ENCODE data around the gene GARNL3.

GARNL3 gene

GRCh38 chr9:127396253-127396807 is 131.8 kb downstream of the GARNL3 start:
- no peak for TF ChIP-seq JUND (IDR thresholded peaks at IDR 0.05; ENCODE audit: low read depth)
- in situ Hi-C loops (cut with HindIII; ENCODE audit: low pct_unique_long_range_greater_than_20kb, low sequenced_read_pairs): no loop called here
- no peak for DNase-seq (ENCODE audit: low read depth in 1 of 2, low spot score in 1 of 2)

- TF ChIP-seq JUND (IDR thresholded peaks at IDR 0.05; ENCODE audit: low read depth): no peak
- peak; percentile 94 to 100 for DNase-seq (ENCODE audit: low read depth in 1 of 2, low spot score in 1 of 2)
- in situ Hi-C loops (cut with HindIII; ENCODE audit: low pct_unique_long_range_greater_than_20kb, low sequenced_read_pairs): no loop called here
These were observed 132.5 kb downstream of the GARNL3 start, which contains the start of gene SLC2A8 for GRCh38 chr9:127396808-127397645. Gene SLC2A8 (plus strand): TSS chr9:127397169. CDS start chr9:127397231, 62 bp downstream.

GRCh38 chr9:127397646-127398274 is 133.2 kb downstream of the GARNL3 start:
- TF ChIP-seq JUND (IDR thresholded peaks at IDR 0.05; ENCODE audit: low read depth): no peak
- DNase-seq (ENCODE audit: low read depth in 1 of 2, low spot score in 1 of 2): peak in 1 of 2 experiments; percentile 43
- in situ Hi-C loops (cut with HindIII; ENCODE audit: low pct_unique_long_range_greater_than_20kb, low sequenced_read_pairs): no loop called here

- no peak for TF ChIP-seq JUND (IDR thresholded peaks at IDR 0.05; ENCODE audit: low read depth)
- in situ Hi-C loops (cut with HindIII; ENCODE audit: low pct_unique_long_range_greater_than_20kb, low sequenced_read_pairs): no loop called here
- DNase-seq (ENCODE audit: low read depth in 1 of 2, low spot score in 1 of 2): no peak
These were observed 133.7 kb downstream of the GARNL3 start for GRCh38 chr9:127398275-127398647.

- no peak for TF ChIP-seq JUND (IDR thresholded peaks at IDR 0.05; ENCODE audit: low read depth)
- in situ Hi-C loops (cut with HindIII; ENCODE audit: low pct_unique_long_range_greater_than_20kb, low sequenced_read_pairs): no loop called here
- no peak for DNase-seq (ENCODE audit: low read depth in 1 of 2, low spot score in 1 of 2)
These were observed 134.3 kb downstream of the GARNL3 start for GRCh38 chr9:127398715-127399400.

GRCh38 chr9:127399736-127400269 is 135.2 kb downstream of the GARNL3 start:
- DNase-seq (ENCODE audit: low read depth in 1 of 2, low spot score in 1 of 2): no peak
- in situ Hi-C loops (cut with HindIII; ENCODE audit: low pct_unique_long_range_greater_than_20kb, low sequenced_read_pairs): no loop called here
- no peak for TF ChIP-seq JUND (IDR thresholded peaks at IDR 0.05; ENCODE audit: low read depth)

- in situ Hi-C loops (cut with HindIII; ENCODE audit: low pct_unique_long_range_greater_than_20kb, low sequenced_read_pairs): no loop called here
- TF ChIP-seq JUND (IDR thresholded peaks at IDR 0.05; ENCODE audit: low read depth): no peak
- DNase-seq (ENCODE audit: low read depth in 1 of 2, low spot score in 1 of 2): no peak
These were observed 138.0 kb downstream of the GARNL3 start for GRCh38 chr9:127402401-127403090.

GRCh38 chr9:127403507-127404192 is 139.1 kb downstream of the GARNL3 start:
- DNase-seq (ENCODE audit: low read depth in 1 of 2, low spot score in 1 of 2): no peak
- no peak for TF ChIP-seq JUND (IDR thresholded peaks at IDR 0.05; ENCODE audit: low read depth)
- in situ Hi-C loops (cut with HindIII; ENCODE audit: low pct_unique_long_range_greater_than_20kb, low sequenced_read_pairs): no loop called here

- DNase-seq (ENCODE audit: low read depth in 1 of 2, low spot score in 1 of 2): no peak
- in situ Hi-C loops (cut with HindIII; ENCODE audit: low pct_unique_long_range_greater_than_20kb, low sequenced_read_pairs): no loop called here
- TF ChIP-seq JUND (IDR thresholded peaks at IDR 0.05; ENCODE audit: low read depth): no peak
These were observed 140.1 kb downstream of the GARNL3 start for GRCh38 chr9:127404631-127405030.

- DNase-seq (ENCODE audit: low read depth in 1 of 2, low spot score in 1 of 2): no peak
- in situ Hi-C loops (cut with HindIII; ENCODE audit: low pct_unique_long_range_greater_than_20kb, low sequenced_read_pairs): no loop called here
- no peak for TF ChIP-seq JUND (IDR thresholded peaks at IDR 0.05; ENCODE audit: low read depth)
These were observed 141.0 kb downstream of the GARNL3 start for GRCh38 chr9:127405344-127406125.
